SJSA1 (cell line): ENCODE results near the gene NCKAP5. TPM values are rescaled to one million over a fixed set of nuclear protein-coding genes. Genes with fewer than 3 reads are reported as not detected.
"Not testable (repeated sequence)": the region's sequence is repeated elsewhere in the genome, so short reads cannot be mapped to it uniquely, and the experiment has no call there.

Source experiments
- DNase-seq, 2 experiments: peaks; one replicate each; pipeline ENCODE4 v3.0.0-alpha.2; 2015 to 2020; ENCODE audit warnings: low spot score in 2 of 2, low read depth in 1 of 2
- H3K27ac ChIP-seq: fragments of 250-450 bp; sonication (Bioruptor Pico); 2 replicates; pipeline ENCODE4 v1.5.1; 2020; ENCODE audit warnings: mild to moderate bottlenecking, moderate library complexity
- H3K27me3 ChIP-seq: fragments of 250-450 bp; sonication (Bioruptor Pico); replicated peaks from 2 replicates; pipeline ENCODE4 v1.5.1; 2020; ENCODE audit warnings: mild to moderate bottlenecking, moderate library complexity
- H3K36me3 ChIP-seq: fragments of 250-450 bp; sonication (Bioruptor Pico); 2 replicates; pipeline ENCODE4 v1.5.1; 2020; ENCODE audit warnings: mild to moderate bottlenecking
- H3K4me1 ChIP-seq: fragments of 250-450 bp; sonication (Bioruptor Pico); replicated peaks from 2 replicates; pipeline ENCODE4 v1.6.1; 2021; ENCODE audit warnings: mild to moderate bottlenecking
- H3K4me3 ChIP-seq: fragments of 250-450 bp; sonication (Bioruptor Pico); 2 replicates; pipeline ENCODE4 v1.5.1; 2020; ENCODE audit warnings: mild to moderate bottlenecking
- H3K9me3 ChIP-seq: fragments of 250-450 bp; sonication (Bioruptor Pico); replicated peaks from 2 replicates; pipeline ENCODE4 v1.5.1; 2020; ENCODE audit warnings: mild to moderate bottlenecking
- total RNA-seq: library from RNA; depleted of rRNA; stranded (reverse); fragments of >200 nt; shearing (Covaris generic); gene quantifications from 2 replicates; pipeline ENCODE4 v1.2.3, GENCODE V29; 2014

The NCKAP5 gene
- total RNA-seq, 1 experiment from 2014 or later = 2.5 TPM

DNA sequence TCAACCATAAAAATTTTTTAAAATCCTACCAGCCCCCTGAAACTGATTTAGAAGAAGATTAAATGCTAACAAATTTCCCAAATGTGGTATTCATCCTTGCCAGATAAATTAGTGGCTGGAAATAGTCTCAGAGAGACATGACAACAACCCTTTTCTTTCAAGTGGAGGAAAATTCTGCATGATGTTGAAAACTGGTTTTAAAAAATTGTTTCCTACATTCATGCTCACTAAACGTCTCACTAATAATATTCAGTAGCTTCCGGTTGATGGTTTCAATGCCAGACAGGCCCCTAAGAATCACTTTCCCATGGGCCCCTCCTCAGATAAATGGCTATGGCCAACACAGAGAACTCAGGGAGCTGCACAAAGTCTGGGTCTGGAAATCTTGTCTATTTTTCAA, 43.2 kb downstream of the NCKAP5 start:
- Histone ChIP-seq H3K27ac (no peak overlapping the region), H3K36me3 (no peaks in the 10 kb centered on the region), H3K9me3 (no peaks in the 10 kb centered on the region), H3K4me1 (peaks cover 7% of the 10 kb centered on the region), H3K4me3 (no peak overlapping the region), H3K27me3 (no peaks in the 10 kb centered on the region)
- no peak for DNase-seq

DNA sequence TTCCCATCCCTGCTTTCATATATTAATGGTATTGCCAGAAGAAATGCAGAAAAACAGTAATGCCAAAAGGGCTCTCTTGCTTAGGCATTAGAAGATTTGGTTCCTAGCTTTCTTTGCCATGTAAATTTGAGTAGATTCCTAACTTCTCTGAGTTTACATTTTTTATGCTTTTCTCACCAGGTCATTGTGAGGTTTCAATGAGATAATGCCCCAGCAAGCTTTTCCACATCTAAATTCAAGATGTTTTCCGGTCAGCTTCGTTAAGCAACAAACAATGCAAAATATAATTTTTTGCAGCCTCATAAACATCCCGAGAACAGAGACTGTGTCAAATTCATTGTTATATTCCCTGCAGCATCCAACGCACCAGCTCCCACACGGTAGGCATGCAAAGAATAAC, 44.9 kb downstream of the NCKAP5 start:
- no peaks in the 10 kb centered on the region for H3K9me3 ChIP-seq
- H3K27me3 ChIP-seq = no peaks in the 10 kb centered on the region
- H3K4me3 ChIP-seq = no peak overlapping the region
- no peak overlapping the region for H3K27ac ChIP-seq
- DNase-seq = no peak
- peaks cover 7% of the 10 kb centered on the region for H3K4me1 ChIP-seq
- H3K36me3 ChIP-seq = no peaks in the 10 kb centered on the region

DNA sequence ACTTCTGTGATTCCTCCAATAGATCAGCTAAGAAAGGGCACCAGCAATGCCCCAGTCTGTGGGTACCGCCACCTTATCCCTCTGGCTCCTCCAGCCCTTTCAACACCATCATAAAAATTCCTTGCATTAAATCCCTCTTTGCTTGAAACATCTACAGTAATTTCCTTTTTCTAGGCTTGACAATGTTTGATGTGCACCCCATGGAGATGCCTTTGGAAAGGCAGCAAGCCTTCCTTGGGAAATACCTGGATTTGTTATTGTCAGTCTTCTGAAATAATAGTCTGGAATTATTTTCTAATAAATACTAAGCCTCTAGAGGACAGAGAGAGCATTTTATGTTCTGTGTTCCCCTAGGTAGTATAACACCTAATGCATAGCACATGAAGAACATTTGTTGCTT, 46.1 kb downstream of the NCKAP5 start:
- H3K4me3 ChIP-seq = no peak overlapping the region
- no peaks in the 10 kb centered on the region for H3K9me3 ChIP-seq
- no peaks in the 10 kb centered on the region for H3K27me3 ChIP-seq
- no peak overlapping the region for H3K27ac ChIP-seq
- H3K4me1 ChIP-seq = peaks cover 7% of the 10 kb centered on the region
- H3K36me3 ChIP-seq = no peaks in the 10 kb centered on the region
- DNase-seq = no peak

DNA sequence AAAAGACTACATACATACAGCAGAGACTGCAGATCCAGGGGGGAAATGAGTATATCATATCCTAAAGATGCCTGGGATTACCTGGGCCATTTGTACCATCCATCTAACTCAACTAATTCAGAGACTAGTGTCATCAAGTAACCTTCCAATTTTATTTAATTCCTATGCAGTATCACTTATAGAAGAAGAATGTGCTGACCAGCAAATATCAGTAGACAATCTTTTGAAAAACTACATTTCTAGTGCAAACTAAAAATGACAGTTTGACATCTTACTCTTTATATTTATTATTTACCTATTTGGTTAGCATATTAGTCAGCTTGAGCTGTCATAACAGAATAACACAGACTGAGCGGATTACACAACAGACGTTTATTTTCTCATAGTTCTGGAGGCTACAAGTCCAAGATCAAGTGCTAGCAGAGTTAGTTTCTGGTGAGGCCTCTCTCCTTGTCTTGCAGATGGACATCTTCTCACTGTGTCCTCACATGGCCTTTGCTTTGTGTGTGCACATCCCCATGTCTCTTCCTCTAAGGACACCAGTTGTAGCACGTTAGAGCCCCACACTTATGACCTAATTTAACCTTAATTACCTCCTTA, 47.0 kb downstream of the NCKAP5 start:
- no peaks in the 10 kb centered on the region for H3K27me3 ChIP-seq
- no peak for DNase-seq

DNA sequence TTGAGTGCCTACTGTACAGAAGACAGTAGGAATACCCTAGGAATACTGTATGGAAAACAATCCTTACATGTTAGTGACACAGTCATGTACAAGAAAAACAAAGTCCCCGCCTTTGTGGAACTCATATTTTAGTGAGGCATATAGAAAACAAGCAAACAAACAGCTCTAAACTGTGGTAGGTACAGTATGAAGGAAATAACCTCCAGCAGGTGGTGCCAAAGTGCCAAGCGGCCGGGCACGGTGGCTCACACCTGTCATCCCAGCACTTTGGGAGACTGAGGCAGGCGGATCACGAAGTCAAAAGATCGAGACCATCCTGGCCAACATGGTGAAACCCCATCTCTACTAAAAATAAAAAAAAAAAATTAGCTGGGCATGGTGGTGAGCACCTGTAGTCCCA, 48.6 kb downstream of the NCKAP5 start:
- H3K4me3 ChIP-seq, DNase-seq, H3K27ac ChIP-seq, H3K4me1 ChIP-seq, H3K36me3 ChIP-seq, H3K27me3 ChIP-seq, H3K9me3 ChIP-seq: not testable (repeated sequence)

More for the DNA sequence above, 47.0 kb downstream of the NCKAP5 start:
- no peak overlapping the region for H3K27ac ChIP-seq
- H3K9me3 ChIP-seq = no peaks in the 10 kb centered on the region
- no peaks in the 10 kb centered on the region for H3K36me3 ChIP-seq
- H3K4me1 ChIP-seq = peaks cover 7% of the 10 kb centered on the region
- H3K4me3 ChIP-seq = no peak overlapping the region

DNA sequence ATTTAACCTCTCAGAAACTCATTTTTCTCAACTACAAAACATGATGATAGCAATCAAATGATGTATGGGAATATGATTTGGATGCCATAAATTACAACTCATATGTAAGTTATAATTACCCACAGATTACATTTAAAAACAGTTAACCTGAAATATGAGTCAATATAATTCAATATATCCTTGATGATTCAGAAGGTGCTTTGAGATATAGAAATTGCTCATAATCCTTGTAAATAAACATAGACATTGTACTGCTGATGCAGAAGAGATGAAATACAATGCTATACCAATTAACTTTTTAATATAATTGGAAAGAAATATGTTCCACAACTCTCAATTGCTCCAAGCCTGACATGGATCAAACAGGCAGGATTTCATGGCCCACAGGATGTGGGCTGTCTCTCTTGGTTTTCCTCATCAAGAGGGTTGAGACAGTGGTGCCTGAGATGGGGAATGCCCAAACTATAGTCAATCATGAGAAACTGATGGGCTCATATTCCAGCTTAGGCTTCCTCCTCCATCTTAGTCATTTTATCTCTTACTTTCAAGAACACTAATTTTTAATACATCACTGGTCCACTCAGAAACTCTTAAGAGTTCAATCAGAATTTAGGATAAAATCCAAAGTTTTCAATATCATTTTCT, 49.4 kb downstream of the NCKAP5 start:
- DNase-seq = no peak
- no peaks in the 10 kb centered on the region for H3K27me3 ChIP-seq

DNA sequence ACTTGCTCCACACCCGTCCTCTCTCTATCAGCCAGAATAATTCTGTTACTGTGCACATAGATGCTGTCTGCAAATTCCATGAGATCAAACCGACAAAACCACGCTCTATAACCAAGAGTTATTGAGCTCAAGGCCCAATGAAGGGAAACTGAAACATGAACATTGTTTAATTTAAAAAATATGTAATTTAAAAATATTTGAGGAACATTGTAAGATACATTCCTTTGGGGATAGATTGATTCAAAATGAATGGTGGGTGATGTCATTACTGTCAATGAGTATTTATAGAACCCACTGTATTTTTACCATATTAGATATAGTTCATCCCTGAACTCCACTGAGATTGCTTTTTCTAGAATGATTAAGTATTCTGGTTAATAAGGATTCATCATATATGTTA, 50.4 kb downstream of the NCKAP5 start:
- Histone ChIP-seq H3K9me3 (no peaks in the 10 kb centered on the region), H3K4me3 (no peak overlapping the region), H3K27me3 (no peaks in the 10 kb centered on the region), H3K27ac (no peak overlapping the region), H3K4me1 (no peaks in the 10 kb centered on the region; the same call in 1 of the 2 replicates), H3K36me3 (no peaks in the 10 kb centered on the region)
- no peak for DNase-seq

More for the DNA sequence above, 49.4 kb downstream of the NCKAP5 start:
- H3K27ac ChIP-seq = no peak overlapping the region
- H3K4me1 ChIP-seq = peaks cover 7% of the 10 kb centered on the region
- no peaks in the 10 kb centered on the region for H3K36me3 ChIP-seq
- H3K9me3 ChIP-seq = no peaks in the 10 kb centered on the region
- no peak overlapping the region for H3K4me3 ChIP-seq

DNA sequence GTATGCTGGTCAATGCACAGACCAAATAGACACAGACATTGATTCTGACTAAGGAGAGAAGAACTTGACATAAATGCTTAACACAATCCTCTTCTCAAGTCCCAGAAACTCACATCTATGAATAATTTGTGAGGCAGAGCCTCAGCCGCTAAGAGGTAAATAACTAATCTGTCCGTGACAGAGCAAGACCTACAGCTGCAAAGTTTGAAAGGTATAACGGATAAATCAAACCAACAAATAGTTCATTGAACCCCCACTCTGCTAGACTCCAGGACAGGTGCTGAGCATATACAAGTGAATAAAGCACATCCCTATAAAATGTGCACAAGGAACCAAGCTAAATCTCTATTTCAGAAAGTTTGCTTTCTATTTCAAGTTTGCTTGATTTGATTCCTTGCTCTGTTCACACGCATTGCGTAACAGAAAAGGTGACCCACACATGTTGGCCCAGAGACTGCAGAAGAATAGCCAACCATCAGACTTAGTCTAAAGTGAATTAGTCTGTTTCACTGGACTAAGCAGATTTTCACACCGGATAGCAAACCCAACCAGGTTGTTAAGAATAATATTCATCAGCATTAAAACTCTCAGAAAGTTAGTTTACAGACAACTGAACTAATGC, 51.7 kb downstream of the NCKAP5 start:
- Histone ChIP-seq H3K36me3 (no peaks in the 10 kb centered on the region), H3K27me3 (no peaks in the 10 kb centered on the region), H3K4me1 (no peaks in the 10 kb centered on the region; the same call in 1 of the 2 replicates), H3K27ac (no peak overlapping the region), H3K9me3 (no peaks in the 10 kb centered on the region), H3K4me3 (no peak overlapping the region)
- DNase-seq = no peak

DNA sequence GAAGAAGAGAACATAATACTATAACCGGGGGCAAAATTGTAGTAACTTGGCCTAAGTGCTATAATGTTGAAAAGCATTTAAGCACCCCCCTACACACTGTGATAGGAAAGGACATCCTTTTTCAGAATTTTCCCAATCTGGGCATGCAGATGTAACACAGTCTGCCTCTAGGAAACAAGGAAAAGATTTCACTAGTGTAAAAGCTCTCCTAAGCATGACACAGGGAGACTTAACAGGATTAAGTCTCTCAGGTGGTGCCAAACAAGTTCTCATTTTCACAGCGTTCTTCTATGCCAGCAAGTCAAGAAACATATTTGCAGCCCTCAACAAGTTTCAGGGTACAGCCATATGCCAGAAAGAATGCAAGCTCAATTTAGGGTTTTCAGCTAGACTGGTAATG, 53.0 kb downstream of the NCKAP5 start:
- Histone ChIP-seq H3K4me1 (no peaks in the 10 kb centered on the region), H3K27me3 (no peaks in the 10 kb centered on the region), H3K4me3 (no peak overlapping the region), H3K27ac (no peak overlapping the region), H3K9me3 (no peaks in the 10 kb centered on the region), H3K36me3 (no peaks in the 10 kb centered on the region)
- DNase-seq = no peak

DNA sequence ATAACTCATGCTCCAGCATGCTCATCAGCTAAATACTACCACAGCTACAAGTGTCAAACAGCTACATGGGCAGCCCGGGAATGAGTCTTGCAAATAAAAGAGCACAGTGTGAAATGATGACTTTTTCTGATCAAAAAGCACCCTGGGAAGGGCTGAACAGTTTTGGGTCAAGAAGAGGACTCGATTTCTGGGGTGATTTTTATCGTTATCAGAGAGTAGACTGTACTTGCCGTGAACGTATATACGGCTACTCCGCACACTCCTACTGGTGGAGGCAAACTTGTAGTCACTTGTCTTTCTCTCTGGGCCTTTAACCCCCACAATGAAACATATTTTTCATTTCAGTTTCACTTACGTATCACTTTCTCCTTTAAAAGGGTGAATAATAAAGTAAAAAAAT, 54.4 kb downstream of the NCKAP5 start:
- DNase-seq = no peak
- Histone ChIP-seq H3K4me1 (no peaks in the 10 kb centered on the region), H3K9me3 (no peaks in the 10 kb centered on the region), H3K4me3 (no peak overlapping the region), H3K27ac (no peak overlapping the region), H3K36me3 (no peaks in the 10 kb centered on the region), H3K27me3 (no peaks in the 10 kb centered on the region)

DNA sequence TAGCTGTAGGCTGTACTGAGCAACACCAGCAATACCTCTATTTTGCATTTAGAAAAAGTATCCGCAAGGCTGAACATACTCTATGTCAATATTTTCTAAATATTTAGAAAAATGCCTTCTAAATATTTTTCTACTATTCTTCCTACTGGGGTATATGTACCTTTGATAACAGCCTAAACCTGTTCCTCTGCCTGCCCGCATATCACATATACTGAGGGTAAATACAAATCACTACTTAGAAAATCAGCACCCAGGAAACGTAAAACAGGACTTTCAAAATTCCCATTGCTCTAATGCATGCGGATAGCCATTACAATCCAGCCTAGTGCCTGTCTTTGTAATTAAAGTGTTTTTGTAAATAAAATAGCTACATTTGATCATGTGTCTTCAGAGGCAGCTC, 56.1 kb downstream of the NCKAP5 start:
- H3K4me3 ChIP-seq = no peak overlapping the region
- H3K9me3 ChIP-seq = no peaks in the 10 kb centered on the region
- DNase-seq = no peak
- no peaks in the 10 kb centered on the region for H3K4me1 ChIP-seq
- H3K27ac ChIP-seq = no peak overlapping the region
- no peaks in the 10 kb centered on the region for H3K36me3 ChIP-seq
- no peaks in the 10 kb centered on the region for H3K27me3 ChIP-seq

DNA sequence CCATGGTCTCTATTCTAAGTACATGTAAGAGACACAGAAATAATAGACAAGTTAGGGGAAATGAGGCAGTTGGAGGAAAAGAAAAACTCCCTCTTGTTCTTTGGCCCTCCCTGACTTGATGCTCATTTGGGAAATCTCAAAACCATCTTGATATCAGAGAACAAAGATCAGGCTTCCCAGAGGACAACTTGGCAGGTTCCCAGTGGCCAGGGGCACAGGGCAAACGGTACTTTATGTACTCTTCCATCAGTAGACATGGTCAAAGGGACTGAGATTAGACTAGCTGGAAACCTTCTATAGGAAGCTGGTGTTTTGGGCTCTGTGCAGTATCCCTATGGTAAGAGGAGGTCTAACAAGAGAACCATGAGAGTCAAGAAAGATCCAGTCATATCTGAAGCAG, 56.6 kb downstream of the NCKAP5 start:
- Histone ChIP-seq H3K27ac (no peak overlapping the region), H3K4me3 (no peak overlapping the region), H3K27me3 (no peaks in the 10 kb centered on the region), H3K9me3 (no peaks in the 10 kb centered on the region), H3K4me1 (no peaks in the 10 kb centered on the region), H3K36me3 (no peaks in the 10 kb centered on the region)
- no peak for DNase-seq

DNA sequence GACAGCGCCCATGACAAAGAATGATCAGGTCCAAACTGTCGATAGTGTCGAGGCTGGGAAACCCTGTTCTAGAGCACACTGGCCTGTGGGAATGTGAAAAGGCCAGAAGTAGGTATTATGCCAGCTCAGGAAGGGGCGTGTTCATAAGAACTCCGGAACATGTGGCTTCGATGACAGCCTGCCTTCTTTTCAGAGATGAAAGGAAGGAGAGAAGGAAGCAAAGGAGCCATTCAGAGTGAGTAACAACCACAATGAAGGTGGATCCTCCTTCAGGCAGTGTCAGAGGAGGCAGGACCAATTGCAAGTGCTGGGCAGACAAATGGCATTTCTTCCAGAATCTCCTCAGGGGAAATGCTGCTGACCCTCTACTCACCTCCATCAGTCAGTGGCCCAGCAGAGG, 58.5 kb downstream of the NCKAP5 start:
- Histone ChIP-seq H3K4me1 (peaks cover 2% of the 10 kb centered on the region), H3K27me3 (no peaks in the 10 kb centered on the region), H3K9me3 (no peaks in the 10 kb centered on the region), H3K27ac (no peak overlapping the region), H3K4me3 (no peak overlapping the region), H3K36me3 (no peaks in the 10 kb centered on the region)
- no peak for DNase-seq

DNA sequence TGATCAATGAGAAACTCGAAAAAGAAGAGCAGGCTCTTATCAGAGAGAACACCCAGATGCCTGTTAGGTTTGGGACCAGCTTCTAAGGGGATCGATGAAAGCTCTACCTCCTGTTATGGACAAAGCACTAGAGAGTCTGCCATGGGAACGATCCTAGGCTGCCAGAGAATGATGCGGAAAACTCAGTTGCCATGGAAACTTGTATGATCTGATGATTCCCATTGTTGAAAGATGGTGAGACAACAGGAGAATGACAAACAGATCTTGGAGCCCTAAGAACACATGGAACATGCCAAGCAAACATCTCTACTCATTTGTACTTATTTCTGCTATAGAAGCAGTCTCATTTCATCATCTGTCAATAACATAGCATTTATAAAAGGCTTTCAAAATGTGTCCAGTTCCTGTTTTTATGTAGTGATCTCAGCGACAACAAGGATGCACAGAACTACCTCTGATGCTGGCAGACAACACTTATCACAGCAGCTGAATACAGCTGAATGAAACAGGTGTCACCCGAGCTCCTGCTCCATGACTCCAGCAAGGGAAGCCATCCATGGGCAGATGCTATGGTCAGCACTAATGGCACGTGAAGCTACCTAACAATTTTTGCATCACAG, 59.6 kb downstream of the NCKAP5 start:
- H3K27me3 ChIP-seq = no peaks in the 10 kb centered on the region
- no peaks in the 10 kb centered on the region for H3K9me3 ChIP-seq
- H3K27ac ChIP-seq = no peak overlapping the region
- no peak overlapping the region for H3K4me3 ChIP-seq
- DNase-seq = no peak
- H3K4me1 ChIP-seq = peaks cover 13% of the 10 kb centered on the region
- no peaks in the 10 kb centered on the region for H3K36me3 ChIP-seq
